Activated CD4-positive, alpha-beta memory T cell treated with anti-CD3 and anti-CD28 coated beads, Interleukin-2, amount 10 ng/mL, durations not matched to agents 7 days and 5 days (primary cell): Measurements from ENCODE around the gene ZNF865. TPM values are rescaled to one million over a fixed set of nuclear protein-coding genes. Genes with fewer than 3 reads are reported as not detected.
"Not testable (repeated sequence)": the region's sequence is repeated elsewhere in the genome, so short reads cannot be mapped to it uniquely, and the experiment has no call there.

Experiments used
- CTCF ChIA-PET: fragments of 350-600 bp; sonication (Branson Sonifier 250); formaldehyde crosslinking; loops from one replicate; lab custom pipeline; 2021; ENCODE audit warnings: antibody characterized with exemption, inconsistent platforms; lab: Charles Lee
- POLR2A ChIA-PET: fragments of 350-600 bp; sonication (Branson Sonifier 250); formaldehyde crosslinking; loops from one replicate; lab custom pipeline; 2021; ENCODE audit warnings: antibody characterized with exemption; lab: Charles Lee
- DNase-seq: peaks from one replicate; pipeline ENCODE4 v3.0.0-alpha.2; 2020
- H3K27ac Mint-ChIP-seq: one replicate; pipeline ENCODE4 v1.8.0; 2021; ENCODE audit warnings: mild to moderate bottlenecking, mixed read lengths
- H3K27me3 Mint-ChIP-seq: one replicate; pipeline ENCODE4 v1.8.0; 2021; ENCODE audit warnings: mixed read lengths
- H3K36me3 Mint-ChIP-seq: one replicate; pipeline ENCODE4 v1.8.0; 2021; ENCODE audit warnings: low read depth, mixed read lengths
- H3K4me1 Mint-ChIP-seq: one replicate; pipeline ENCODE4 v1.8.0; 2021; ENCODE audit warnings: mixed read lengths
- H3K4me3 Mint-ChIP-seq: one replicate; pipeline ENCODE4 v1.8.0; 2021; ENCODE audit warnings: mild to moderate bottlenecking, mixed read lengths
- H3K9me3 Mint-ChIP-seq: one replicate; pipeline ENCODE4 v1.8.0; 2021; ENCODE audit warnings: mixed read lengths
- total RNA-seq, 2 experiments: library from RNA; stranded (reverse); gene quantifications; one replicate each; pipeline ENCODE4 v1.2.3, GENCODE V29; 2021

ZNF865 gene
- total RNA-seq, 2 experiments from 2014 or later: 15.3 to 15.4 TPM

DNA sequence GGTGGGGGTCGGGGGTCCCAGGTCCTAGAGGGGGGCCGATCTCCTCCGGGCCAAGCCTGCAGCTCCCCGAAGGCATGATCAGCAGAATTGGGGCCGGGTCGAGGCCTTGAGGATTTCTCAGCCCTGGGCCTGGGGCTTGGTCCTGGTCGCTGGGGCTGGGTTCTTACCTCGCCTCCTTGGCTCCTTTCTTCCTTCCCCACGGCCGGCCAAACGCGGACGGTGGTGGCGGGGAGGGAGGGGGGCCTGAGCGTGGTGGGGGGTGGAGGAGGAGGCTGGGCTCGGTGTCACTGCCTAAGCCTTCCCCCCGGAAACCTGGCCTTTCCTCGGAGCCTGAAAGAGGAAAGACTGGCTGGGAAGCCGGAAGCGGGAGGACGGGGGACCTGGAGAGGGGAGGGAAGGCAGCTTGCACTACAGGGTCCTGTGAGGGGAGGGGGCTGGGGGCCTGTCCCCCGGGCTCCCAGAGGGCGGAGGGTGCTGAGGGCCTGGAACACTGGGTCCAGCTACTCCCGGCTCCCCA is 24.8 kb upstream of the ZNF865 start, which contains the start of gene ZNF579:
Gene ZNF579 (minus strand): TSS at position 221 of the 517 bp plus-strand sequence. CDS start 1,209 bp downstream, outside the sequence.
- Mint-ChIP-seq H3K27me3 (peaks cover 13% of the 10 kb centered on the region), H3K36me3 (peaks cover 9% of the 10 kb centered on the region), H3K27ac (peak within 1 kb of the TSS; percentile 71), H3K4me3 (peak within 1 kb of the TSS; percentile 84), H3K9me3 (no peaks in the 10 kb centered on the region), H3K4me1 (peaks cover 25% of the 10 kb centered on the region)
- peak; percentile 75 for DNase-seq
- ChIA-PET POLR2A (interaction anchor here (1.0 to 2.7 kb wide), 5 partner anchors 18 to 56 kb away, joined by 3 to 12 read pairs (median 7); partner anchors contain the start of genes FIZ1 and ZNF865), CTCF (interaction anchor here (0.7 to 1.5 kb wide), 3 partner anchors 25 to 52 kb away, joined by 3 to 5 read pairs (median 4); partner anchors contain the start of gene ZNF865)

DNA sequence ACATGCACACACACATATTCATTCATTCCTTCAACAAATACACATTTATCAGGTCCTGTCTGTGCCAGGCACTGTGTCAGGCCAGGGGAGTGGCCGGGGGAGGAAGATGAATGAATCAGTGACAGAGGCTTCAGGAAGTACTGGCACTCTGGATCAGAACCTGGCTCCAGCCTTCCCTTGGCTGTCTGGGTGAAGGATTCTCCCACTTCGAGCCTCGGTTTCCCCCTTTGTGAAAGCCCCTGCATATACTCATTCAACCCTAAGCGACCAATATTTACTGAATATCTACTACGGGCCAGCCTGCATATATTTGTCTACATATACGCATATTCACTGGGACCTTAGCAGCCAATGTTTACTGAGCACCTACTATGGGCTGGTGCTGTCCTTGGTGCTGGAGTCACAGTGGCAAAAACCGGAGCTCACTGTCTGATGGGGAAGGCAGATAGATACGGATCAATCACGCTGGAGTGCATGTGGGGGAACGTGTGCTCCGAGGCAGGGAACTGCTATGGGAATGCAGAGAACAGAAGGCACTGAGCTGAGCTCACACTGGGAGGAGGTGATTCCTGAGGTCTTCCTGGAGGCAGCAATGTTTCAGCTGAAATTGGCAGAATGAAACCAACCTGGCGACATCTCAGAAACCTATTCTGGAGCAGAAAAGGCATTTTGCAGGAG is 24.2 kb upstream of the ZNF865 start:
- no peaks in the 10 kb centered on the region for H3K9me3 Mint-ChIP-seq
- H3K4me3 Mint-ChIP-seq: peak overlapping the region; percentile 84
- no peak for DNase-seq
- peaks cover 27% of the 10 kb centered on the region for H3K4me1 Mint-ChIP-seq
- ChIA-PET POLR2A (interaction anchor here (0.8 to 2.7 kb wide), 6 partner anchors 11 to 55 kb away, joined by 3 to 12 read pairs (median 5); partner anchors contain the start of genes FIZ1 and ZNF865), CTCF (interaction anchor here (0.7 to 1.5 kb wide), 4 partner anchors 24 to 52 kb away, joined by 3 to 5 read pairs (median 4); partner anchors contain the start of gene ZNF865)
- H3K27ac Mint-ChIP-seq: peak overlapping the region; percentile 44
- peaks cover 17% of the 10 kb centered on the region for H3K27me3 Mint-ChIP-seq
- peaks cover 9% of the 10 kb centered on the region for H3K36me3 Mint-ChIP-seq

DNA sequence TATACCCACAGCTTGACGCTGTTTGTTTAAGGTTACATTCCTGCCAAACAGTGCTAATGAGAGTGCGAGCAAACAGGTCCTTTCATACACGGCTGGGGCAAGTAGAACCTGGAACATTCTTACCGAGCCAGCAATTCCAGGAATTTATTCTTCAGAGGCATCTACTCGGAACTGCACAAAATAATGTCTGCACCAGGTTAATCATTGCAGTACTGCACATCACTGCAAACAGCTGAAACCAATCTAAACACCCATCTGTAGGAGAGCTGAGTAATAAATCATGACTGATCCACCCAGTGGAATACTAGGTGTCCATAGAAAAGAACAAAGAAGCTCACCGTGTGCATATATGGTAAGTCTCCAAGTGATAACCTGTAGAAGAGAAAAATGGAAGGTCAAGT is 23.6 kb upstream of the ZNF865 start:
- Mint-ChIP-seq H3K4me1 (peaks cover 27% of the 10 kb centered on the region), H3K27me3 (peaks cover 19% of the 10 kb centered on the region), H3K36me3 (peaks cover 7% of the 10 kb centered on the region), H3K9me3 (no peaks in the 10 kb centered on the region), H3K4me3 (no peak overlapping the region), H3K27ac (no peak overlapping the region)
- ChIA-PET POLR2A (interaction anchor here (0.8 to 2.7 kb wide), 4 partner anchors 11 to 44 kb away, joined by 3 to 12 read pairs (median 8); partner anchors contain the start of genes FIZ1 and ZNF865), CTCF (interaction anchor here (1.3 to 1.5 kb wide), 2 partner anchors 24 to 51 kb away, joined by 3 to 4 read pairs; partner anchors contain the start of gene ZNF865)
- no peak for DNase-seq

DNA sequence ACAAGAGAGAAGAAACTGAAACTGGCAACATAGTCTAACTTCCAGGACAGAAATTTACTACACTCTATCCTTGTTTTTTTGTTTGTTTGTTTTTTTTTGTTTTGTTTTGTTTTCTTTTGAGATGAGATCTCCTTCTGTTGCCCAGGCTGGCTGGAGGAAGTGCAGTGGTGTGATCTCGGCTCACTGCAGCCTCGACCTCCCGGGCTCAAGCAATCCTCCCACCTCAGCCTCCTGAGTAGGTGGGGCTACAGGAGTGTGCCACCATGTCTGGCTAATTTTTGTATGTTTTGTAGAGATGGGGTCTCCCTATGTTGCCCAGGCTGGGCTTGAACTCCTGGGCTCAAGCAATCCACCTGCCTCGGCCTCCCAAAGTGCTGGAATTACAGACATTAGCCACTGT is 23.2 kb upstream of the ZNF865 start:
- Mint-ChIP-seq H3K4me1 (peaks cover 31% of the 10 kb centered on the region), H3K27me3 (peaks cover 22% of the 10 kb centered on the region)
- POLR2A ChIA-PET: interaction anchor here (2.4 to 2.7 kb wide), 2 partner anchors 17 to 23 kb away, joined by 7 to 12 read pairs; partner anchors contain the start of genes FIZ1 and ZNF865
- H3K27ac Mint-ChIP-seq, DNase-seq, H3K36me3 Mint-ChIP-seq, H3K4me3 Mint-ChIP-seq, H3K9me3 Mint-ChIP-seq: not testable (repeated sequence)
- CTCF ChIA-PET: interaction anchor here (1.0 to 1.5 kb wide), 3 partner anchors 17 to 51 kb away, joined by 3 to 4 read pairs (median 3); partner anchors contain the start of genes FIZ1 and ZNF865

DNA sequence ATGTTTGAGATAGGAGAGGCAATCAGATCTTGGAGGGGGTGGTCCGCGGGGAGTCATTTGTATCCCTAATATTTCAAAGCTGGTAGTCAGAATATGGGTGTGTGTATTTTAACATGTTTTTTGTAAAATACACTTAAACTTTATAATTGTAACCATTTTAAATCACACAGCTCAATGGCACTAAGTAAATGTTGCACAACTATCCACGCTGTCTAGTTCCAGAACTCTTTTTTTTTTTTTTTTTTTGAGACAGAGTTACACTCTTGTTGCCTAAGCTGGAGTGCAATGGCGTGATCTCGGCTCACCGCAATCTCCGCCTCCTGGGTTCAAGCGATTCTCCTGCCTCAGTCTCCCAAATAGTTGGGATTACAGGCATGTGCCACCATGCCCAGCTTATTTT is 21.6 kb upstream of the ZNF865 start:
- H3K27ac Mint-ChIP-seq, H3K36me3 Mint-ChIP-seq, DNase-seq, POLR2A ChIA-PET, H3K4me3 Mint-ChIP-seq, H3K9me3 Mint-ChIP-seq: not testable (repeated sequence)
- CTCF ChIA-PET: interaction anchor here (0.6 to 1.4 kb wide), 3 partner anchors 22 to 442 kb away, joined by 3 to 9 read pairs (median 3); partner anchors contain the start of gene ZNF865
- Mint-ChIP-seq H3K4me1 (peaks cover 34% of the 10 kb centered on the region), H3K27me3 (peaks cover 24% of the 10 kb centered on the region)

DNA sequence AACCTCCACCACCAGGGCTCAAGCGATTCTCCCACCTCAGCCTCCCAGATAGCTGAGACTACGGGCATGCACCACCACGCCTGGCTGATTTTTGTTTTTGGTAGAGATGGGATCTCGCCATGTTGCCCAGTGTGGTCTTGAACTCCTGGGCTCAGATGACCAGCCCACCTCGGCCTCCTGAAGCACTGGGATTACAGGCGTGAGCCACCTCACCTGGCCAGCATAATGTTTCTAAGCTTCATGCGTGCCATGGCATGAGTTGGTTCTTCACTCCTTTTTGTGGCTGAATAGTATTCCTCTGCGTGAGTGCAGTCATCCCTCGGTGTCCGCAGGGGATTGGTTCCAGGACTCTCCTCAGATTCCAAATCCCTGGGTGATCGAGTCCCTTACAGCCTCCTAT is 20.6 kb upstream of the ZNF865 start:
- Mint-ChIP-seq H3K27ac (no peak overlapping the region), H3K4me3 (no peak overlapping the region)
- CTCF ChIA-PET: interaction anchor here (0.8 kb wide), 1 partner anchor 21 kb away, joined by 3 read pairs; no protein-coding TSS in a partner anchor

DNA sequence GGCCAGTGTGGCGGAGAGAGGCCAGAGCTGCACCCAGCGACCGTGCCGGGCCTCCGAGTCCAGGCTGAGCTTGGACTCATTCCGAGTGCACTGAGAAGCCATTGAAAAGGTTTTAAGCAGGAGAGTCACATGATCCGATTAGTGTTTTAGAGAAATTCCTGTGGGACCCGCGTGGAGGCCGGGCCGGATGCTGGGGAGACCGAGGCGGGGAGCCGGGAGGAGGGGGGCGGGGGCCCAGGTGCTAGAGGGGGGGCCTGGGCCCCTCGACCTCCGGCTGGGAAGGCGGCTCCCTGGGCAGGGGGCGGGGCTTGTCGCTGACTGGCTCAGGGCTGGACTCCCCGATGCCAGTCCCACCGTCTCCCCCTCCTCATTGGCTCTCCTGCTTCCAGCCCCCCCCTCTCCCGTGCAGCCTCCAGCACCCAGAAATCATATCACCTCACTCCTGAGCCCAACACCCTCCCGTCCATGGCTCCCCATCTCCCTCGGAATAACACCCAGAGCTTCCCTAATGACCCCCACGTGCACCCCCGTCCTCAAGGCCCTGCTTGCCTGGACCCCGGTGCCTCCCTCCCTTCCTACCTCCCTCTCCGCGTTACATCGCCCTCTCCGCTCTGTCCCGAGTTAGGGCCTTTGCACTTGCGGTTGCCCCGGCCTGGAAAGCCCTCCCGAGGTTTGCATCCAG is 19.6 kb upstream of the ZNF865 start:
- Mint-ChIP-seq H3K9me3 (no peaks in the 10 kb centered on the region), H3K27me3 (peaks cover 24% of the 10 kb centered on the region), H3K36me3 (no peaks in the 10 kb centered on the region), H3K4me3 (no peak overlapping the region), H3K4me1 (peaks cover 26% of the 10 kb centered on the region), H3K27ac (no peak overlapping the region)
- DNase-seq: no peak
- CTCF ChIA-PET: interaction anchor here (0.8 kb wide), 1 partner anchor 20 kb away, joined by 3 read pairs; no protein-coding TSS in a partner anchor
- POLR2A ChIA-PET: no interaction called here

More for the DNA sequence above, 20.6 kb upstream of the ZNF865 start:
- Mint-ChIP-seq H3K4me1 (peaks cover 29% of the 10 kb centered on the region), H3K36me3 (peaks cover under 1% of the 10 kb centered on the region), H3K27me3 (peaks cover 24% of the 10 kb centered on the region), H3K9me3 (no peaks in the 10 kb centered on the region)
- DNase-seq: no peak
- POLR2A ChIA-PET: no interaction called here

DNA sequence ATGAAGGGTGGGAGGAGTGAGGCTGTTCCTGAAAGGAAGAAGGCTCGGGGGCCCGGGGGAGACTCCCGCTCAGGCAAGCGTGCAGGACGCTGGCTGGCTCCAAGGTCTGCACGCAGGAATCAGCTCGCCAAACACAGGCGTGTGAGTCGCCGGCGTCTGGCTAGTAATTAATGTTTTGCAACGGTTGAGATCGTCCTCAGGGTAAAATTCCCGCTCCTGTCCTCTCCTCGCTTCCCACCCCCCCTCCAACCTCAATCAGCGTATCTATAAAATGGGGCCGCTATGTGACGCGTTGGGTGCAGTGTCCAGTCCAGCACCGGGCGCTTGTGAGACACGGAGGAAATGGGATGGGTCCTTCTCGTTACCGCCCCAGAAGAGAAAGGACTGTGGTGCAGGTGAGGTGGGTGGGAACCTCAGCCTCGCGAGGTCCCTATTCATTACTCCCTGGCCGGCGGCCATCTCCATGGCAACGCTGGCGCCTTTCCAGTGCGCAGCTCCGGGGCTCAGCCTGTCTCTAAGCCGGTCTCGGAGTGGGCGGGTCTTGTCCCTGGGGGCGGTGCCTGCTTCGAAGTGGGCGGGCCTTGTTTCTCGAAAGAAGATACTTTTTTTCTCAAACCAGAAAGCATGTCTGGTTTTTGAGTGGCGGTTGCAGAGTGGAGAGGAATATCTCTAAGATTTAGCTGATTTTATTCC is 18.3 kb upstream of the ZNF865 start:
- CTCF ChIA-PET: interaction anchor here (0.8 to 1.6 kb wide), 4 partner anchors 17 to 119 kb away, joined by 3 to 6 read pairs (median 3); partner anchors contain the start of gene ZNF865

DNA sequence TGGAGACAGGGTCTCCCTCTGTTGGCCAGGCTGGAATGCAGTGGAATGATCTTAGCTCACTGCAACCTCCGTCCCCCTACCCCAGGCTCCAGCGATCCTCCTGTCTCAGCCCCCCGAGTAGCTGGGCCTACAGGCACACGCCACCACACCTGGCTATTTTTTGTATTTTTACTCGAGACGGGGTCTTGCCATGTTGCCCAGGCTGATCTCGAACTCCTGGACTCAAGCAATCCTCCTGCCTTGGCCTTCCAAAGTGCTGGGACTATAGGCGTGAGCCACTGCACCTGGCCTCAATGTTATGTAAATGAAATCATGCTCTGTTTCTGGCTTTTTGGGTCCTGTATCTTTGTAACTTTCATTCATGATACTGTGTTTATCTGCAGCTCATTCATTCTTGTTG is 16.7 kb upstream of the ZNF865 start:
- CTCF ChIA-PET: no interaction called here
- DNase-seq: no peak

More for the DNA sequence above, 18.3 kb upstream of the ZNF865 start:
- POLR2A ChIA-PET: interaction anchor here (1.9 kb wide), 1 partner anchor 12 kb away, joined by 11 read pairs; the partner anchor contains the start of gene FIZ1
- Mint-ChIP-seq H3K27ac (no peak overlapping the region), H3K36me3 (no peaks in the 10 kb centered on the region), H3K4me1 (peaks cover 14% of the 10 kb centered on the region), H3K4me3 (peak overlapping the region; percentile 60), H3K9me3 (no peaks in the 10 kb centered on the region), H3K27me3 (peaks cover 24% of the 10 kb centered on the region)
- DNase-seq: peak; percentile 89

DNA sequence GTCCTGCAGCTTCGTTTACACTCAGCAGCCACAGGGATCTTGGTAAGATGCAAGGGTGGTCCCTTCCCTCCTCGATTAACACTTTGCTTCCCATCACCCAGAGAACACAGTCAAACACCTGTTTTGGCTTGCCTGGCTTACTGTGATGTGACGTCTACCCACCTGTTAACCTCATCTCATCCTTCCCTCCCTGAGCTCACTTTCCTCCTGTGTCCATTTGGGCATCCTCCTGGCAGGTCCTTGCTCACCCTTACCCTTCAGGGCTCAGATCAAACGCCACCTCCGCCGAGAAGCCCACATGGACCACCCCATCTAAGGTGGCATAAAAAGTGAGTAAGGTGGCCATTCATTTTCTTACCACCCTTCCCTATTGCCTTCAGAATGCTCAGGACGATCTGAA is 15.3 kb upstream of the ZNF865 start:
- CTCF ChIA-PET: no interaction called here
- peaks cover 13% of the 10 kb centered on the region for H3K4me1 Mint-ChIP-seq
- DNase-seq: no peak
- H3K36me3 Mint-ChIP-seq: peaks cover 10% of the 10 kb centered on the region
- no peak overlapping the region for H3K4me3 Mint-ChIP-seq
- H3K27me3 Mint-ChIP-seq: peaks cover 17% of the 10 kb centered on the region
- H3K27ac Mint-ChIP-seq: no peak overlapping the region
- POLR2A ChIA-PET: interaction anchor here (1.0 kb wide), 1 partner anchor 9 kb away, joined by 5 read pairs; the partner anchor contains the start of gene FIZ1
- H3K9me3 Mint-ChIP-seq: peaks cover 3% of the 10 kb centered on the region

More for the DNA sequence above, 16.7 kb upstream of the ZNF865 start:
- H3K4me3 Mint-ChIP-seq: no peak overlapping the region
- no peaks in the 10 kb centered on the region for H3K9me3 Mint-ChIP-seq
- H3K36me3 Mint-ChIP-seq: peaks cover 3% of the 10 kb centered on the region
- peaks cover 24% of the 10 kb centered on the region for H3K27me3 Mint-ChIP-seq
- peaks cover 13% of the 10 kb centered on the region for H3K4me1 Mint-ChIP-seq
- POLR2A ChIA-PET: interaction anchor here (0.6 to 0.8 kb wide), 2 partner anchors 11 to 16 kb away, joined by 3 read pairs; partner anchors contain the start of gene FIZ1
- no peak overlapping the region for H3K27ac Mint-ChIP-seq

DNA sequence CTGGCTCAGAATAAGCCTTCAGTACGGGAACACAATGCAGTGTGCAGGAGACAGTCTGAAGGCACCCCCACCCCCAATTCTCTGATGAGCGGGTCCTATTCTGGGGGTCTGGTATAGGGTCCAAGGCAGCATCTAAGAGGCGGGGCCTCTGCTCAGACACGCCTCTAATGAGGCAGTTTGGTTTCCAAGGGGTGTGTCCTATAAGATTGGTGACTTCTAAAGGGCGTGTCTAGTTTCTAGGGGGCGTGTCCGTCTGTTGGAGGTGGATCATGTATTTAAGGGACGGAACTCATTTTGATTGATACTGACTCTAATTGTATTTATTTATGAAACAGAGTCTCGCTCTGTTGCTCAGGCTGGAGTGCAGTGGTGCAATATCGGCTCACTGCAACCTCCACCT is 14.8 kb upstream of the ZNF865 start:
- ChIA-PET CTCF (no interaction called here), POLR2A (interaction anchor here (1.0 kb wide), 1 partner anchor 8 kb away, joined by 5 read pairs; the partner anchor contains the start of gene FIZ1)
- no peak overlapping the region for H3K27ac Mint-ChIP-seq
- no peak overlapping the region for H3K4me3 Mint-ChIP-seq
- no peak for DNase-seq
- H3K27me3 Mint-ChIP-seq: peaks cover 12% of the 10 kb centered on the region
- H3K4me1 Mint-ChIP-seq: peaks cover 9% of the 10 kb centered on the region
- H3K9me3 Mint-ChIP-seq: peaks cover 7% of the 10 kb centered on the region
- peaks cover 15% of the 10 kb centered on the region for H3K36me3 Mint-ChIP-seq
